ENCODE data around the gene HDLBP. TPM values are rescaled to one million over a fixed set of nuclear protein-coding genes. Genes with fewer than 3 reads are reported as not detected.
A peak's percentile ranks its signal among the peaks of the same experiment; 100 is the strongest.

HDLBP gene
- total RNA-seq, 4 donors from 2014 or later = 361 to 651 (median 454) TPM

- no peaks in the 10 kb centered on the region for H3K9me3 ChIP-seq
- H3K4me3 ChIP-seq = no peak overlapping the region
- TF ChIP-seq CTCF (IDR thresholded peaks at IDR 0.05) (no peak), POLR2A (IDR thresholded peaks at IDR 0.05) (no peak)
- no peaks in the 10 kb centered on the region for H3K4me1 ChIP-seq
- peaks cover 0 to 100% (median 8%) of the 10 kb centered on the region in 3 donors for H3K36me3 ChIP-seq
- H3K27ac ChIP-seq = no peak overlapping the region
- DNase-seq = no peak
- no peaks in the 10 kb centered on the region for H3K27me3 ChIP-seq
Observed at GRCh38 chr2:241344925-241345651, 29.6 kb upstream of the HDLBP start.

GRCh38 chr2:241340631-241341163 is 25.2 kb upstream of the HDLBP start:
- H3K4me3 ChIP-seq = no peak overlapping the region
- no peak for DNase-seq
- H3K36me3 ChIP-seq = peaks cover 0 to 94% (median 8%) of the 10 kb centered on the region in 3 donors
- peak overlapping the region in 1 of 4 donors; percentile 28 for H3K27ac ChIP-seq
- no peaks in the 10 kb centered on the region for H3K9me3 ChIP-seq
- H3K4me1 ChIP-seq = no peaks in the 10 kb centered on the region
- no peaks in the 10 kb centered on the region for H3K27me3 ChIP-seq
- TF ChIP-seq CTCF (IDR thresholded peaks at IDR 0.05) = no peak
- no peak for TF ChIP-seq POLR2A (IDR thresholded peaks at IDR 0.05)

GRCh38 chr2:241339839-241340630 is 24.6 kb upstream of the HDLBP start:
- no peak for DNase-seq
- H3K4me1 ChIP-seq = no peaks in the 10 kb centered on the region
- peak overlapping the region in 1 of 4 donors; percentile 28 for H3K27ac ChIP-seq
- H3K4me3 ChIP-seq = no peak overlapping the region
- TF ChIP-seq CTCF (IDR thresholded peaks at IDR 0.05) (no peak), POLR2A (IDR thresholded peaks at IDR 0.05) (no peak)
- H3K36me3 ChIP-seq = peaks cover 0 to 94% (median 4%) of the 10 kb centered on the region in 3 donors
- no peaks in the 10 kb centered on the region for H3K9me3 ChIP-seq
- no peaks in the 10 kb centered on the region for H3K27me3 ChIP-seq

GRCh38 chr2:241334813-241335212 is 19.3 kb upstream of the HDLBP start:
- TF ChIP-seq POLR2A (IDR thresholded peaks at IDR 0.05) (no peak), CTCF (IDR thresholded peaks at IDR 0.05) (no peak)
- Histone ChIP-seq H3K27ac (no peak overlapping the region), H3K4me3 (no peak overlapping the region), H3K36me3 (peaks cover 0 to 69% (median 0%) of the 10 kb centered on the region in 3 donors), H3K27me3 (no peaks in the 10 kb centered on the region), H3K9me3 (no peaks in the 10 kb centered on the region), H3K4me1 (no peaks in the 10 kb centered on the region)
- DNase-seq = no peak

- no peak for DNase-seq
- TF ChIP-seq CTCF (IDR thresholded peaks at IDR 0.05) (no peak), POLR2A (IDR thresholded peaks at IDR 0.05) (no peak)
- Histone ChIP-seq H3K4me1 (no peaks in the 10 kb centered on the region), H3K9me3 (no peaks in the 10 kb centered on the region), H3K27me3 (no peaks in the 10 kb centered on the region), H3K4me3 (no peak overlapping the region), H3K27ac (no peak overlapping the region), H3K36me3 (peaks cover 0 to 67% (median 0%) of the 10 kb centered on the region in 3 donors)
Observed at GRCh38 chr2:241330616-241330981, 15.1 kb upstream of the HDLBP start.

Measured in Peyer's patch (tissue), 4 donors.